SJSA1 (cell line): Measurements from ENCODE around the gene CAPN9. TPM values are rescaled to one million over a fixed set of nuclear protein-coding genes. Genes with fewer than 3 reads are reported as not detected.

ENCODE experiments used
- DNase-seq, 2 experiments: peaks; one replicate each; pipeline ENCODE4 v3.0.0-alpha.2; 2015 to 2020; ENCODE audit warnings: low spot score in 2 of 2, low read depth in 1 of 2
- H3K27ac ChIP-seq: fragments of 250-450 bp; sonication (Bioruptor Pico); 2 replicates; pipeline ENCODE4 v1.5.1; 2020; ENCODE audit warnings: mild to moderate bottlenecking, moderate library complexity
- H3K27me3 ChIP-seq: fragments of 250-450 bp; sonication (Bioruptor Pico); replicated peaks from 2 replicates; pipeline ENCODE4 v1.5.1; 2020; ENCODE audit warnings: mild to moderate bottlenecking, moderate library complexity
- H3K36me3 ChIP-seq: fragments of 250-450 bp; sonication (Bioruptor Pico); 2 replicates; pipeline ENCODE4 v1.5.1; 2020; ENCODE audit warnings: mild to moderate bottlenecking
- H3K4me1 ChIP-seq: fragments of 250-450 bp; sonication (Bioruptor Pico); replicated peaks from 2 replicates; pipeline ENCODE4 v1.6.1; 2021; ENCODE audit warnings: mild to moderate bottlenecking
- H3K4me3 ChIP-seq: fragments of 250-450 bp; sonication (Bioruptor Pico); 2 replicates; pipeline ENCODE4 v1.5.1; 2020; ENCODE audit warnings: mild to moderate bottlenecking
- H3K9me3 ChIP-seq: fragments of 250-450 bp; sonication (Bioruptor Pico); replicated peaks from 2 replicates; pipeline ENCODE4 v1.5.1; 2020; ENCODE audit warnings: mild to moderate bottlenecking
- total RNA-seq: library from RNA; depleted of rRNA; stranded (reverse); fragments of >200 nt; shearing (Covaris generic); gene quantifications from 2 replicates; pipeline ENCODE4 v1.2.3, GENCODE V29; 2014

Gene CAPN9
- total RNA-seq, 1 experiment from 2014 or later = not detected

DNA sequence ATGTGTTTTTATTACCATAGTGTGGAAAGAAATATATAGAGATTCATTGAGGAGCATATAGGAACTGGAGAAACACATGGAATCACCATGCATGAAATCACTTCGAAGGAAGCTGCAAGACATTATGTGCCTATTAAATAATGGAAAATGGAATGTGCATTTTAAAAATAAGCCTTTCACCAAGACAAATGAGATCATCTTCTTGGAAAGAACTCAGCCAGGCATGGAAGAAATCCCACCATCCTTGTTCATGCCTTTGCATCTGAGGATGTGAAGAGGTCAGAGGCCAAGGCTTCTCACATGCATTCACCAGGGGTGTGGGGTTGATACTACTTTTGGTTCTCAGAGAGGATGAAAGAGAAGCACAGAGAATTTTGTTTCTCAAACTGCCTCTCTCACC, 71.2 kb downstream of the CAPN9 start:
- Histone ChIP-seq H3K36me3 (no peaks in the 10 kb centered on the region), H3K27me3 (no peaks in the 10 kb centered on the region), H3K4me1 (no peaks in the 10 kb centered on the region), H3K27ac (no peak overlapping the region), H3K9me3 (no peaks in the 10 kb centered on the region), H3K4me3 (no peak overlapping the region)
- peak in 1 of 2 experiments; percentile 8 for DNase-seq

DNA sequence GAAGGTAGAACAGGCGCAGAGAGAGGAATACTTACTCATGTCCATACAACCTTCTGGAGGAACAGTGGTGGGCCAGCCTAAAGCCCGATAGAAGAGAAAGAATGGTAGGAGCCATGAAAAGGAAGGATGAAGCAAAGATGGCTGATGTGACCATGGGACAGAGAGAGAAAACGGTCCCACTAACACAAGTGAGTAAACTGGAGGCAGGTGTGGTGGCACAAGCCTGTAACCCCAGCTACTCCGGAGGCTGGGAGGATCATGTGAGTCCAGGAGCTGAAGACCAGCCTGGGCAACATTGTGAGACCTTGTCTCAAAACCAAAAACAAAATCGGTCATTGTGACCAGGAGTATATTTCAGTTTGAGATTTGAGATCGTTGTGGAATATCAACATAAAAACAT, 71.7 kb downstream of the CAPN9 start:
- Histone ChIP-seq H3K27ac (no peak overlapping the region), H3K27me3 (no peaks in the 10 kb centered on the region), H3K36me3 (no peaks in the 10 kb centered on the region), H3K9me3 (no peaks in the 10 kb centered on the region), H3K4me3 (no peak overlapping the region), H3K4me1 (no peaks in the 10 kb centered on the region)
- peak in 1 of 2 experiments; percentile 18 for DNase-seq

- Histone ChIP-seq H3K36me3 (no peaks in the 10 kb centered on the region), H3K4me1 (peaks cover 6% of the 10 kb centered on the region), H3K27me3 (no peaks in the 10 kb centered on the region), H3K9me3 (no peaks in the 10 kb centered on the region), H3K27ac (no peak overlapping the region), H3K4me3 (no peak overlapping the region)
- DNase-seq = peak in 1 of 2 experiments; percentile 25
Observed at GRCh38 chr1:230819976-230820375, 72.8 kb downstream of the CAPN9 start.

GRCh38 chr1:230820568-230820967, 73.4 kb downstream of the CAPN9 start:
- DNase-seq = peak in 1 of 2 experiments; percentile 18

DNA sequence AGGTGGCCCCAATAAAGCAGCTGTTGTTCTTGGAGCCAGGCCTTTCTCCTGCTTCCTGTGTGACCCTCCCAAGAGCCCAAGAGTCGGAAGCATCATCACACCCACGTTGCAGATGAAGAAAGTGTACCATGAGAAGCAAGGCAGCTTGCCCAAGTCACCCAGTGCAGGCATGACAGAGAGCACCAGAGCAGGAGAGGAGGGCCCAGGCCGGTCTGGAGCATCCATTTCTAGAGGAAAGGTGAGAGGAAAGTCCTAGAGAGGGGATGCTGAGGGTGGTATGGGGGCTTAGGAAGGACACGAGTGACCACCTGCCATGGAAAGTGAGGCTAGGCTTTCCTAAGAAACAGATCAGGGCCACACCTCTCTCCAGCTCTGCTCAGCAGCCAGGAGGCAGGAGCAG, 74.2 kb downstream of the CAPN9 start:
- Histone ChIP-seq H3K36me3 (no peaks in the 10 kb centered on the region), H3K4me3 (no peak overlapping the region), H3K9me3 (no peaks in the 10 kb centered on the region), H3K27me3 (no peaks in the 10 kb centered on the region), H3K4me1 (peaks cover 17% of the 10 kb centered on the region), H3K27ac (no peak overlapping the region)
- DNase-seq = no peak

More at GRCh38 chr1:230820568-230820967, 73.4 kb downstream of the CAPN9 start:
- H3K27me3 ChIP-seq = no peaks in the 10 kb centered on the region
- H3K4me3 ChIP-seq = no peak overlapping the region
- no peaks in the 10 kb centered on the region for H3K9me3 ChIP-seq
- no peak overlapping the region for H3K27ac ChIP-seq
- no peaks in the 10 kb centered on the region for H3K36me3 ChIP-seq
- peaks cover 12% of the 10 kb centered on the region for H3K4me1 ChIP-seq

- H3K4me3 ChIP-seq = no peak overlapping the region
- no peaks in the 10 kb centered on the region for H3K27me3 ChIP-seq
- no peaks in the 10 kb centered on the region for H3K9me3 ChIP-seq
- H3K27ac ChIP-seq = no peak overlapping the region
- no peak for DNase-seq
- H3K4me1 ChIP-seq = peaks cover 17% of the 10 kb centered on the region
- no peaks in the 10 kb centered on the region for H3K36me3 ChIP-seq
Observed at GRCh38 chr1:230822092-230822581, 74.9 kb downstream of the CAPN9 start.

GRCh38 chr1:230823426-230823825, 76.2 kb downstream of the CAPN9 start:
- H3K4me1 ChIP-seq = peaks cover 17% of the 10 kb centered on the region
- no peak overlapping the region for H3K27ac ChIP-seq
- no peaks in the 10 kb centered on the region for H3K36me3 ChIP-seq
- H3K4me3 ChIP-seq = no peak overlapping the region
- no peaks in the 10 kb centered on the region for H3K27me3 ChIP-seq
- DNase-seq = no peak
- no peaks in the 10 kb centered on the region for H3K9me3 ChIP-seq

- Histone ChIP-seq H3K27ac (no peak overlapping the region), H3K4me3 (no peak overlapping the region), H3K27me3 (no peaks in the 10 kb centered on the region), H3K36me3 (no peaks in the 10 kb centered on the region), H3K9me3 (no peaks in the 10 kb centered on the region), H3K4me1 (peaks cover 17% of the 10 kb centered on the region)
- DNase-seq = no peak
Observed at GRCh38 chr1:230823931-230824381, 76.8 kb downstream of the CAPN9 start.

- DNase-seq = peak in 1 of 2 experiments; percentile 8
- Histone ChIP-seq H3K4me3 (no peak overlapping the region), H3K36me3 (no peaks in the 10 kb centered on the region), H3K27ac (peak overlapping the region; percentile 42), H3K9me3 (no peaks in the 10 kb centered on the region), H3K27me3 (no peaks in the 10 kb centered on the region), H3K4me1 (peaks cover 17% of the 10 kb centered on the region)
Observed at GRCh38 chr1:230824551-230824918, 77.3 kb downstream of the CAPN9 start.

GRCh38 chr1:230824919-230825721, 77.9 kb downstream of the CAPN9 start:
- H3K9me3 ChIP-seq = no peaks in the 10 kb centered on the region
- no peaks in the 10 kb centered on the region for H3K36me3 ChIP-seq
- peaks cover 17% of the 10 kb centered on the region for H3K4me1 ChIP-seq
- H3K27me3 ChIP-seq = no peaks in the 10 kb centered on the region
- peak overlapping the region; percentile 42 for H3K27ac ChIP-seq
- no peak overlapping the region for H3K4me3 ChIP-seq
- DNase-seq = peak in 1 of 2 experiments; percentile 52

DNA sequence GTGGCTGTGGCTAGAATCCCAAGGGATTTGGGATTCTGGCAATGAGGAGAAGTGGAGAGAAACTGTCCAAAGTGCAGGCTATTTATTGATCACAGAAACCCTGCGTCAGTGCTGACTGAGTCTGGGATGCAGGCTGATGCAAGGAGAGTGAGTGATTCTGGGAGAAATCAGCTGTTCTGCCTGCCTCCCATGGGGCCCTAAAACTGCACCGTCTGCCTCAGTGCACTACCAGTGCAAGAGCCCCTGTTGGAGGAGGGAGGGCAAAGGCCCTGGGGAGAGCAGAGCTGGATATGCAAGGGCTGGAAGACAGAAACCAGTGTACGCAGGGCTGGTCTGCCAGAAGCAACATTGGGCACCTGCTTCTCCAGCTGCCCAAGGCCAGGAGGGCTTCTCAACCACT, 78.6 kb downstream of the CAPN9 start:
- Histone ChIP-seq H3K4me1 (peaks cover 17% of the 10 kb centered on the region), H3K36me3 (no peaks in the 10 kb centered on the region), H3K4me3 (no peak overlapping the region), H3K27ac (peak overlapping the region; percentile 42), H3K27me3 (no peaks in the 10 kb centered on the region), H3K9me3 (no peaks in the 10 kb centered on the region)
- DNase-seq = no peak

DNA sequence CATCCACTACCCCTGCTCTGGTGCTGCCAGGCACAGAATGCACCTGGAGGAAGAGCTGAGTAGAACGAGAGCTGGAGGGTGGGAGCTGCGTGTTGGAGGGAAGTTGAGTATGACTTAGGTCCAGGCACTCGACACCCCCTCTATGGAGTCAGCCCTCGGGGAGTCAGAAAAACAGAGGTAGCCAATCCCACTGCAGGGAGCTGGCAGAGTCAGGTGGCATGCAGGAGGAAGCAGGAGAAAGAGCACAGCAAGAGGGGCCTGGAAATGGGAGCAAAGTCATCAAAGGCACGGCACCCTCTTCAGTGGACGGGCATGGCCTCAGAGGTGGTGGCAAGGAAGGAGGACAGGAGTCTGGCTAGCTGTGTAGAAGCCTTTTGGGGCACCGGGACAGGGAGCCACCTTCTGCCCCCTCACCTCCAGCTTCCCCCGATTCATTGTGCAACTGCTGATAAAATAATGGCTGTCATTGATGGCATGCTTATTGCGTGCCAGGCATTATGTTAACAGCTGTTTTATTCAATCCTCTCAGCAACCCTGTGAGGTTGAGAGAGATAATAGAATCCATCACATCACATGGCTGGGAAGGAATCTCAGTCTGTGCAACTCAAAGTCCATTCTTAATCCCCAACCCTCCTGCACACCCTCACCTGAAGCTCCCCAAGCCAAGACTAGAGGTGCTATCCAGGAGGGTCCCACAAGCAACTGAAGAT, 79.1 kb downstream of the CAPN9 start:
- Histone ChIP-seq H3K27me3 (no peaks in the 10 kb centered on the region), H3K4me3 (no peak overlapping the region), H3K4me1 (peaks cover 17% of the 10 kb centered on the region), H3K36me3 (no peaks in the 10 kb centered on the region), H3K9me3 (no peaks in the 10 kb centered on the region), H3K27ac (no peak overlapping the region)
- DNase-seq = no peak

GRCh38 chr1:230827081-230827681, 80.0 kb downstream of the CAPN9 start:
- no peak overlapping the region for H3K27ac ChIP-seq
- DNase-seq = no peak
- H3K4me3 ChIP-seq = no peak overlapping the region

GRCh38 chr1:230827801-230828200, 80.6 kb downstream of the CAPN9 start:
- Histone ChIP-seq H3K9me3 (no peaks in the 10 kb centered on the region), H3K4me1 (peaks cover 17% of the 10 kb centered on the region), H3K36me3 (no peaks in the 10 kb centered on the region), H3K27me3 (no peaks in the 10 kb centered on the region), H3K4me3 (no peak overlapping the region), H3K27ac (no peak overlapping the region)
- DNase-seq = no peak

More at GRCh38 chr1:230827081-230827681, 80.0 kb downstream of the CAPN9 start:
- no peaks in the 10 kb centered on the region for H3K27me3 ChIP-seq
- no peaks in the 10 kb centered on the region for H3K9me3 ChIP-seq
- H3K36me3 ChIP-seq = no peaks in the 10 kb centered on the region
- H3K4me1 ChIP-seq = peaks cover 17% of the 10 kb centered on the region
